ENCODE measurements around the gene BCAN.

Gene BCAN

GRCh38 chr1:156700736-156701531 lies 59.0 kb downstream of the BCAN start:
- no peak for DNase-seq (ENCODE audit: low spot score)

GRCh38 chr1:156703336-156703735 lies 61.4 kb downstream of the BCAN start:
- no peak for DNase-seq (ENCODE audit: low spot score)

GRCh38 chr1:156703741-156704140 lies 61.8 kb downstream of the BCAN start:
- DNase-seq (ENCODE audit: low spot score): no peak

GRCh38 chr1:156704166-156704711 lies 62.3 kb downstream of the BCAN start:
- no peak for DNase-seq (ENCODE audit: low spot score)

GRCh38 chr1:156704930-156705320 lies 63.0 kb downstream of the BCAN start:
- DNase-seq (ENCODE audit: low spot score): no peak

- DNase-seq (ENCODE audit: low spot score): peak; percentile 79
Measured at GRCh38 chr1:156705321-156705917, 63.5 kb downstream of the BCAN start, which contains the start of gene CRABP2. CRABP2 (minus strand) TSS chr1:156705583; CDS start chr1:156705446, 137 bp downstream.

GRCh38 chr1:156705918-156706656 lies 64.2 kb downstream of the BCAN start:
- peak; percentile 87 for DNase-seq (ENCODE audit: low spot score)

- peak; percentile 73 for DNase-seq (ENCODE audit: low spot score)
Measured at GRCh38 chr1:156706657-156707416, 64.9 kb downstream of the BCAN start.

GRCh38 chr1:156707417-156708217 lies 65.7 kb downstream of the BCAN start:
- DNase-seq (ENCODE audit: low spot score): peak; percentile 85

- peak; percentile 91 for DNase-seq (ENCODE audit: low spot score)
Measured at GRCh38 chr1:156708218-156708661, 66.3 kb downstream of the BCAN start.

- no peak for DNase-seq (ENCODE audit: low spot score)
Measured at GRCh38 chr1:156709031-156709430, 67.1 kb downstream of the BCAN start.
